ENCODE results near the gene HNRNPA3. TPM values are rescaled to one million over a fixed set of nuclear protein-coding genes. Genes with fewer than 3 reads are reported as not detected.
"Not testable (repeated sequence)": the region's sequence is repeated elsewhere in the genome, so short reads cannot be mapped to it uniquely, and the experiment has no call there.

The HNRNPA3 gene
- total RNA-seq, 1 donor from 2014 or later, result 132 TPM

DNA sequence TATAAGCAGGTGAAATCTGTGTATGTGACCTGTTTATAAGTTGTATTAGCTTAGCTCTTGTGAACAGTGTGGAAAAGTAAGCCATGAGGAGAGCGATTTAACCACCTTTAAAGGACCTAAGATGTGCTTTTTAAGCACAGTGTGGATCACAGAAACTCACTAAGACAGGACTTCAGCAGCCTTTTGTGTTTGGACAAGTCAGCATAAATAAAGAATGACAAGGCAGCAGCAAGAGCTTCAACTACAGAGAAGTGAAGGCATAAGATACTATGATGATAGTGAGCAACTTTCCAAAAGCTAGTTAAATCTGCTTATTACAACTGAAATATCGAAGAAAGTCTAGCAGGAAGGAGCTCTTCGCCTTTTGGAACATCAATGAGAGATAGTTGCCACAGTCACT, 8.9 kb downstream of the HNRNPA3 start:
- H3K4me1 ChIP-seq, result peaks cover 40% of the 10 kb centered on the region
- H3K9me3 ChIP-seq, result no peaks in the 10 kb centered on the region
- no peak overlapping the region for H3K27ac ChIP-seq
- intact Hi-C loops (cut with DNase I), result no loop called here
- no peak for DNase-seq
- no peak for TF ChIP-seq CTCF (IDR thresholded peaks at IDR 0.05)
- no peak overlapping the region for H3K4me3 ChIP-seq
- no peak for ATAC-seq
- no peaks in the 10 kb centered on the region for H3K27me3 ChIP-seq (ENCODE audit: low read depth)
- H3K36me3 ChIP-seq, result peaks cover 93% of the 10 kb centered on the region

DNA sequence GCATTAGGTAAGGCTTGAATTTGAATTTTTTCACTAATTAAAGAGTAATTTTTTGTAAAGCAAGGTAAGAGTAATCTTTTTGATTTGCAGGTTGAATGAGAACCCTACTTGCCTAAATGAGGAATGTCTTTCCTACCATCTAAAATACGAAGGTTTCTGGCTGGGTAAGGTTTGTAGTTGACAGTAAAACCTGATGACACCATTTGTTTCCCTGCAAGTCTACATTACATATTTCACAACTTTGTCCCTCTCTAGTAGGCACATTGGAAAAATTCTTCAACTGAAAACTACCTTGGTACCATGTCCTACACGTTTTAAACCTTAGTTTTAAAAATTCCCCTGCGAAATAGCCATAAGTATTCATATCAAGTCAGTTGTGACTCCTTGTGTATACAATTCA, 9.4 kb downstream of the HNRNPA3 start:
- ATAC-seq (no peak), DNase-seq (no peak)
- Histone ChIP-seq H3K4me3 (no peak overlapping the region), H3K27ac (no peak overlapping the region), H3K27me3 (ENCODE audit: low read depth) (no peaks in the 10 kb centered on the region), H3K9me3 (no peaks in the 10 kb centered on the region), H3K4me1 (peaks cover 40% of the 10 kb centered on the region), H3K36me3 (peaks cover 89% of the 10 kb centered on the region)
- intact Hi-C loops (cut with DNase I), result no loop called here
- TF ChIP-seq CTCF (IDR thresholded peaks at IDR 0.05), result no peak

- H3K27ac ChIP-seq; intact Hi-C loops (cut with DNase I); H3K9me3 ChIP-seq; DNase-seq; ATAC-seq; H3K4me3 ChIP-seq; H3K27me3 ChIP-seq (ENCODE audit: low read depth): not testable (repeated sequence)
- H3K36me3 ChIP-seq, result peaks cover 74% of the 10 kb centered on the region
- H3K4me1 ChIP-seq, result peaks cover 38% of the 10 kb centered on the region
Observed at GRCh38 chr2:177223436-177223835, 10.8 kb downstream of the HNRNPA3 start.

GRCh38 chr2:177225965-177226360, 13.4 kb downstream of the HNRNPA3 start:
- peaks cover 26% of the 10 kb centered on the region for H3K4me1 ChIP-seq

GRCh38 chr2:177229442-177230242, 17.0 kb downstream of the HNRNPA3 start:
- H3K4me1 ChIP-seq, result peaks cover 42% of the 10 kb centered on the region
- intact Hi-C loops (cut with DNase I), result no loop called here

More at GRCh38 chr2:177225965-177226360, 13.4 kb downstream of the HNRNPA3 start:
- H3K27me3 ChIP-seq (ENCODE audit: low read depth), result no peaks in the 10 kb centered on the region
- no peak for TF ChIP-seq CTCF (IDR thresholded peaks at IDR 0.05)
- peaks cover 72% of the 10 kb centered on the region for H3K36me3 ChIP-seq
- ATAC-seq, result no peak
- intact Hi-C loops (cut with DNase I), result no loop called here
- DNase-seq, result no peak
- H3K27ac ChIP-seq, result no peak overlapping the region
- H3K9me3 ChIP-seq, result no peaks in the 10 kb centered on the region
- no peak overlapping the region for H3K4me3 ChIP-seq

More at GRCh38 chr2:177229442-177230242, 17.0 kb downstream of the HNRNPA3 start:
- no peak for TF ChIP-seq CTCF (IDR thresholded peaks at IDR 0.05)
- Histone ChIP-seq H3K36me3 (peaks cover 70% of the 10 kb centered on the region), H3K9me3 (no peaks in the 10 kb centered on the region), H3K27me3 (ENCODE audit: low read depth) (no peaks in the 10 kb centered on the region), H3K27ac (no peak overlapping the region), H3K4me3 (no peak overlapping the region)
- DNase-seq (no peak), ATAC-seq (peak in 1 of 2 donors; percentile 3)

Data from lower lobe of right lung (tissue), 2 donors.